Stimulated activated CD4-positive, alpha-beta T cell treated with anti-CD3 and anti-CD28 coated beads, Interleukin-15, amount 100 ng/mL, for 48 hours (primary cell): Measurements from ENCODE around the gene SUPT3H.

Source experiments
- DNase-seq, 2 donors: peaks; one replicate each; pipeline ENCODE4 v3.0.0-alpha.2; 2020; ENCODE audit warnings: low read depth in 2 of 2

Gene SUPT3H

DNA sequence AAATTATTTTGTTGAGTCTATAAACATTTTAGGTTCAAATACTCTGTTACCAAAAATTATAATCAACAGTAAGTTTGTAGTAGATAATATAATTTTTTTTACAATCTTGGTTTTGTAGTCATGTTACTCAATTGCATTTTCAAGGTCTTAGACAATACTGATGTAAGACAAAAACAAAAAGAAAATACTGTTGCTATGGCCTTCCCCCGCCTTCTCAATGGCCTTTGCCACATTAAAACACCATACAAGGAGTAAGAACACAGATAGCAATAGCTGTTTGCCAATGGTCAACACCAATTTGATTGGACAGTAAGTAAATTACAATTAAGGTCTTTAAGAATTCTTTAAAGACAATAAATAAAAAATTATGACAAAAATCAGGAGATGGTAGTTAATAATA is 540.0 kb downstream of the SUPT3H start:
- no peak for DNase-seq

DNA sequence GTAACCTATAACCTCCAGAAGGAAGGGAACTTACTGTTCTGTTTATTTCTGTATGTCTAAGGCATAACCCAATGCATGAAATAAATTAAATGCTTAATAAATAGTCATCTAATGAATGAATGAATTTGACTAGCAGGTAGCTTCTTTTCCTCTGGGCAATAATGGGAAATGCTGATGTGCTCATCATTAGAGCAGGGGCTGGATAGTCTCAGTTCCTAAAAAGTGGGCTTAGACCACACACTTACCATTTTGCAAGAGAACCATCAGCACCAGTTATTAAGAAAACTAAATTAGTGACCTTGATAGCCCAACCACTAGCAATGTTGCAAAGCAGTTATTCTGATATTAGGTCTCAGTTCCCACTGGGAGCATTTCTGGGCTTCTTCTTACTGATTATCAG is 540.5 kb downstream of the SUPT3H start:
- DNase-seq, result no peak

DNA sequence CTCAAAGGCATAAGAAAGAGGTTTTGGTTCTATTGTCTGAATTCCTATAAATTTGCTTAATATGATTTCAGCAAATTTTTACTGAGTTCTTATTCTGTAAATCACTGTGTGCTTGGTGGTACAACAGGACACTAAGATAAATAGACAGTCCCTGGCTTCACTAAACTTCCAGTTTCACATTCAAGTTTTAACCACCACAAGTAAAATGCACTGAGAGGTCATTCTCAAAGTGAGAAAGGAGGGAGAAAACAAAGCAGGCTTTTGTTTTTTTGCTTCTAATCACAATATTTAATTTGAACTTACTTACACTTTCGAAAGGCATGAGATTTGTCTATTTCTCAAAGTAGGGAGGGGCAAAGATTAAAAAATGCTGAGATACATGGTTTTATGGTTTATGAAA is 544.5 kb downstream of the SUPT3H start:
- no peak for DNase-seq

DNA sequence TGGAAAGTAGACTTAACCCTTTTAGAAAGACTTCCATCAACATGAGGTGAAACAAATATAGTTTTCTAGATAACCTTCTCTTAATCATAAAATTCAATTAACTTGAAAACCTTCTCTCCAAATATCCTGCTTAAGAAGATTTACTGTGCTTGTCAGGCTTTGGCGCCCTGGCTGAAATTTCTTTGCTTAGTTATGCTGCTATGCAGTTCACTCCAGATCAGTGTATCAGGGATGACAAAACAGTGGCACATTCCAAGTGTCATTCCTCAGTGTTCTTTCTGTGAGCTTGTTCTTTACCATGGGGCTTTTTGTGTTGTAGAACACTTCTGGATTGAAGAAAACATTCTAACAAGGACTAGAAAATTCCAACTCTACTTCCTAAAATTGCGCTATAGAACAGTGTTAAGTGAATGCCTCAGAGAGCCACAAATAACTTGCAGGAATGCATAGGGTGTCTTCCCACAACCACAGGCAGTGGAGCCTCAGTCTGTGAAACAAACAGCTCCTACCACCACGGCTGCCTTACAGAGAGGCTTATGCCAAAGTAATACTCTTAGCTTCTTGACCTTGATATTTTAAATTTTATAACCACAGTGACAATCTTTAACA is 546.6 kb downstream of the SUPT3H start:
- DNase-seq, result no peak

DNA sequence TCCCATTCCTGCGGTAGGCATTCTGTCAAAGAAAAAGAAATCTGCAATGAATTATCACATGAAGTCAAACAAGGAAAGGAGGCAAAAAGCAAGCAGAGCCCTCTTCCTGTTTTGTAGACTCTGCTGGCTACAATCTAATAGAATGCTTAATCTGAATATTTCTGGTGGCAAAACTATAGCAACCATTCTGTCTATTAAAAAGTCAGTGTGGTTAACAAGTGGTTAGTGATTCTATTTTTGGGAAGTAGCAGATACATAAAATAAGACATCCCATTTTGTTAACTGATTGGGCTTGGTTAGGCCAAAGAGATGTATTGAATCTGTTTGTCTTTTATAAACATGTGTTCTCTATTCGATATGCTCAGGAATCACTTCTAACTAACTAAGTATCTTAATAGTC is 547.9 kb downstream of the SUPT3H start:
- no peak for DNase-seq

DNA sequence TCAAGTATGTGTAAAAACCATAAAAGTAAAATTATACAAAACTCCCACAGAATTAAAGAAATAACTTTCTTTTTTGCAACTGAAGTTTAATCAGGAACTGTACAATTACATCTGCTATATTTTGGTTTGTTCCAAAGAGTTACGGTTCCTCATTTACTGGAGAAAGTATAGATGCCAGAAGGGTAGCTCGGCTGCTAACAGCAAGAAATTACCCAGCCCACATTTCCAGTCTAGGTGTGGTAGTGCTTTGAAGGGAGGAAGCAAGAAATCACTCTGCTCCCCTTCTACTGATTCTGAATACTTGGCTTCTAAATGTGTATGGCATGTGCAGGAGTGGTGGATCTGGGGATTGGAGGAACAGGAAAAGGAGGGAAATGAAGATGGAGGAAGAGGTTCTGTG is 549.0 kb downstream of the SUPT3H start:
- no peak for DNase-seq

DNA sequence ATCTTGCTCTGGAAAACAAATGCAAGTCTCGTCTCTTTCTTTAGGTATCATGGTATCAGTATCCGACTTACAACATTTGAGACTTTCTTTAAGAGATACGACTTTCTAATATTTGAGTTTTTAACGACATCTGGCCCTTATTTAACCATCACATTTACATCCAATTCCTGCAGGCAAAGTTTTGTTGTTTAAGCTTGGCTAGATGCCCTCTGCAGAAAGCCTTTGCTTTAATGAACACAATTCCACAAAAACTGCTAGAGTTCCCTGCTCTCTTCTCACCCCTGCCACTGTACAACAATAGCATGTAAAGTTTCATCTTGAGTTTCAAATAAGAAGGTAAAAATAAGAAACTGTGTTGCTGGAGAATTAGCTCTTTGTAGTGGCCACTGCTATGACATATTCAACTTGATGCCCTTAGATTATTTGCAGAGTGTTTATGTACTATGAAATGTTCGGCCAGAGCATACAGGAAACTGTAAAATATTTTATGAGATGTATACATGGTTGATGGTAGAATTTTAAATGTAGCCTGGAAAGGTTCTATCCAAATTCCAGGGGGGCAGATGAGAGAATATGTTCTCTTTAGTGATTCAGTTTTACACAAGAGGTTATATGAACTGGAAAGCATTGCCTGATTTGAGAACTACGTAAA is 551.6 kb downstream of the SUPT3H start:
- no peak for DNase-seq

DNA sequence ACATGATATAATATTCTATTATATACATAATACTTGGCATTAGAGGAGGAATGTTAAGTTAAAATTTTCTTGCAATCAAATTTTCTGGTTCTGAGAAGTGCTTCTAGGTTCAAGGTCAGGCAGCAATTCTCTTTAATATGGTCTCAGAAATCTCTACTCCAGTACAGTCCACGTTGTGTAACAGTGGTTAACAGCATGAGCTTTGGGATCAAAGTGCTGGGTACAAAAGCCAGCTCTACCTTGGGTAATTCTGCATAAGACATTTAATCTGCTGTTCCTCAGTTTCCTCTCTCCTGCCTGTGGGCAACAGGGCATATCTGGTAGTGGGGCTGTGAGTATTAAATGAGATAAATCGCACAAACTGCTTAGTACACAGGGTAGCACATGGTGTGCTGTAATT is 552.5 kb downstream of the SUPT3H start:
- DNase-seq, result no peak

DNA sequence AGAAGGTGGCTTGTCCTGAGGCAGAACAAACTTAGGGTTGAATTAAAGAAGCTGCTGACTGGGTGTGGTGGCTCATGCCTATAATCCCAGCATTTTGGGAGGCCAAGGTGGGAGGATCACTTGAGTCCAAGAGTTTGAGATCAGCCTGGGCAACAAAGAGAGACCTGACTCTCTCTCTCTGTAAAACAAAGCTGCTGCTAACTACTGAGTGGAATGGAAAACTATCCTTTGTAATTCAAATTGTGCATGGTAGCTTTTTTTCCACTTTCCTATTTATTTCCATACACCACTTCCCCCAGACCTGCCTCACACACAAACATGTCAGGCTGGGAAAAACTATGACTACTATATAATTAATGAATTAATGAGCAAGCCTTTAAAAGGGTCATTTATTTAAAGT is 553.2 kb downstream of the SUPT3H start:
- no peak for DNase-seq

DNA sequence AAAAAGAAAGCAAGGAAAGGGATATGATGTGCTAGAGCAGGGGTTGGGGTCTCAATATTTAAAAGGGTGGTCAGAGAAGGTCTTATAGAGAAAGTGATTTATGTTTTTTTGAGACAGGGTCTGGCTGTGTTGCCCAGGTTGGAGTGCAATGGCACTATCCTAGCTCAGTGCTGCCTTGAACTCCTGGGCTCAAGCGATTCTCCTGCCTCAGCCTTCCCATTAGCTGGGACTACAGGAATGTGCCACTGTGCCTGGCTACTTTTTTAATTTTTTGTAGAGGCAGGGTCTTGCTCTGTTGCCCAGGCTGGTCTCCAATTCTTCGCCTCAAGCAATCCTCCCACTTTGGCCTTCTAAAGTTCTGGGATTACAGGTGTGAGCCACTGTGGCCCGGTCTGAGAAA is 557.0 kb downstream of the SUPT3H start:
- no peak for DNase-seq

DNA sequence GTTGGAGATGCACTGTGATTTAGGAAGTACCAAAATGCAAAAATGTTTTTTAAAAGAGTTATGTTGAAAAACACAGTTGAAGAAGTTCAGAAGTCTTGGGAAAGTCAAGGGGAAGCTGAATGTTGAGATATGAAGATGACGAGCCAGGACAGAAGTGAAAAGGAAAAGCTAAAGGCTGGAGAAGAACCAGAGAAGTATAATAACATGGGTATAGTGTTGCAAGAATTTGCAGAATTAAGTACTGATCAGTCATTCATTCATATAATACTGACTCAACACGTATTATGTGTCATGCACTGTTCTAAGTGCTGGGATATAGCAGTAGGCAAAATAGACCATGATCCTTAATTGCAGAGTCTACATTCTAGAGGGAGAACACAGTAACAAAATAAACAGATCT is 557.4 kb downstream of the SUPT3H start:
- no peak for DNase-seq

DNA sequence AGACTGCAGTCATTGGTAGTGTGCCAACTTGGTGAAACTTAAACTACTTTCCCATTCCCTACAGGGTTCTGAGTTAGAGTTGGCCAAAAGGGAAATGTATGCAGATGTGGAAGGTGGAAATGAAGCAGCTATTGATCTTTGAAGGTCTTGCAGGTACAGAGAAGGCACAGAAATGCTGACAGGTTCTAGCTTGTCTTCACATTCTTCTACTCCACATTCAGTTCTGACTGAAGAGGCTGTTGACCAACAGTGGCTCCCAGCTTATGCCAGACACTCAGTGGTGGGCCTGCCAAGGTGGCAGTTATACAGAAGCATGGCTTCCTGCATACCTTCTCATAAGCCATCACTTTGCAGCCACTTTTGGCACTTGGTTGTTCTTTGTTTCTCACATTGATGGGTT is 566.3 kb downstream of the SUPT3H start:
- no peak for DNase-seq

DNA sequence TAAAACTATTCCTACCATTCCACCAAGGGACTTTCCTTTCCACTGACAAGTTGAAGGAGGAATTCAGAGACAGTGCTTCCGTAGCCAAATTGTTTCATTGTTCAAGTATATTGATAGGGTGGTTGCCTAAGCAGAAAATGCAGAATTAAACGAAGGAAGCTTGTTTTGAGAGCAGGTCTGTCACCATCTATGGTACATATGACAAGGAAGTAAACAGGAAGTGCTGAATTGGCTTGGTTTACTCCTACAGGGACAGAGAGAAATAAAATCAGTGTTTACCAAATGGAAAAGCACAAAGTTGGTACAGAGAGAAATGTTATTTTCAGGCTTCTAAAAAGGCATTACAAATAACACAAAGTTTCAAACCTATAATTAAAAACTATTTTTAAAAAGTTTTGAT is 568.5 kb downstream of the SUPT3H start:
- DNase-seq, result no peak

DNA sequence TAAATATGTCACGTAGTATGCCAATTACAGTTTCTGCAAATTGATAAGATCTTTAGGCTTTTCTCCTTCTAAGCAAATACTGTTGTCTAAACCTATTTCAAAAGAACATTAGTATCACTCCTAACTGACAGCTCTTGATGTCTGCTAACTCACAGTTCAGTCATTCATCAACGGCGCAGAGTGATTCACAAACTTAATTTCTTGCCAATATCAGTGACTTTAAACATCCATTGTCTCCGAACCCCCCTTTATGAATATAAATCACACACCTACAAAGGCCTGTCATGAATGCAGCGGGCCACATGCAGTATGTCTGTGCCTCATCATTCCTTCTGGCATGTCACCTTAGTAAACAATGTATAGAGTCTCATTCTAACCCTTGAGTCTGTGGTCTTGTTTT is 569.6 kb downstream of the SUPT3H start:
- no peak for DNase-seq

DNA sequence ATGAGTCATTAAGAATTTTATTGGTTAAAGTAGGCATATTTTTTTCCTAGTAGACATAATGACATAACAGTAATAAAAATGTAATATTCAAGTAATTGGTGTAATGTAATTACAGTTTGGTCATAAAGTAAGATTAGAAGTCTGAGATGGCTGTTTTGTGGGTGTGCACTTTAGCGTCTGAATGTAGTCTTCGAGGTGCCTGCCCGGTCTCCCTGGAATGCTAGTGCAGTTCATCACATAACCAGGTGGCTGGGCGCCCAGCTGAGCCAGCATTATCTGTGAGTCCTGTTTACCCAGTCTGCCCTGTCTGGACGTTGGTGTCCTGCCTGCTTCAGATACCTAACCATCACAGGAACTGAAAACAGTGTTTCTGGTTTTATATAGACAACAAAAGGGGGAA is 571.1 kb downstream of the SUPT3H start:
- no peak for DNase-seq

DNA sequence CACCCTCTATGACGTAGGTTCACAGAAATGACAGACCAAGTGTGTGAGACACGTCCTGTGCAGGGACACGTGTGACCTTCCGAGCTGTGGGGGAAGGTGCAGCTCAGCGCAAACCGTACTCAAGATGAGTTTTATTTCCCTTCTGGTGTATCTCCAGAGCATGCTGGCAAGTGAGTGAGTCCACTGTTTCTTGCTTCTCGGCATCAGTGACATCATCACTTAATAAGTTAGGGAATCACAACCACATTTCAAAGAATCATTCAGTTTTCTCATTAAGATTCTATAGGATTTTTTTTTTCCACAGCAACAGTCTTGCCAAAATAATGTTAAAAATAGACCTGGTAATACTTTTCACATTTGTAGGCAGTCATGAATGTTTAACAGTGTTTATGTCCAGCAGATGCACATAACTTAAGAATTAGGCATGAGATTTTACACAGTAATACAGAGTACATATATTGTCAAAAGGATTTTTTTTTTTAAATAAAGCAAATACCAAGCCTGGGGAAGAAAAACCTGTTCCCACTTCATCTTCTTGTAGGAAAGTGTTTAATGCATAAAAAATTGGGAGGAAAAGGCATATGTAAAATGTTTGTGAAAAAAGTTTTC is 572.4 kb downstream of the SUPT3H start:
- no peak for DNase-seq

DNA sequence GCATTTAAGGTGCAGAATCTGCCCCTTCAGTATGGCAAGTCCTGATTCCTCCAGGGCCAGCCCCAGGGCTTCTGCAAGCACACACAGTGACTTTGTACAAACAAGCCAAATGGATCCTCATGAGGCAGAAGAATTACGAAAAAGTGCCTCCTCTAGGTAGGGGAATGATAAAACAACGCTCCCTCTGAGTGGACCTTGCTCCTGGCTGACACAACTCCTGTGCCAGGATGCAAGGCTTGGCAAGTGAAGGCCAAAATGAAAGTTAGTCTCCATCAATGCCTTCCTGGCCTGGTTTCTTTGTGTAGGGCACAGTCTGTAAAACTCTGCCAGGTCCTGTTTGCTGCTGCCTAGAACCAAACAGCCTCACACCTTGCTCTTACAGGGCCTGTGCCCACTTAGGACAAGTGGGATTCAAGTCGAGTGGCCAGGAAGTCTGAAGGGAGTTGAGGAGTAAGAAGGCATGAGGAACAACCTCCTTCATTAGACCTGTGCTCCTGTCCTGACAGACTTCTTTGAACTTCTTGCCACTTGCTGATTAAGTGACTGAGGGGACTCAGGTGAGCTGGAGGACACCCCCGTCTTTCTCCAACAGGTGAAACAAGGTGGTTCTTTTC is 573.1 kb downstream of the SUPT3H start:
- no peak for DNase-seq

DNA sequence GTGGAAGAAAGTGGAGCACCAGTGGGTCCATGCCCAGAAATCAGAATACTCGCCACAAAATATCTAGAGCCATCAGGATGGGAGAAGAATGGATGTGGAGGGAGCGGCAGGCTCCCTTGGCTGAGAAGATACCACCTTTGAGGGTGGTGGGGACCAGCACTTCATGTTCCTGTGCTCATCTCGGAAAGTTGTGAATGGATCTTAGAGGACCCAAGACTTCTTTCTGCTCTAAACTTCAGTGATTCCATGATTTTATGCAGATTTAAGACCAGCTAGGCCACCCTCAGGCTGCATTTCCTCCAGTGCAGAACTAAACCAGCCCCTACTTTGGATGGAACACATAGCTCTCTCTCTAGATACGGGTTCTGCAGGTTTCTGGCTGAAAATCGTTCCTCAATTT is 573.7 kb downstream of the SUPT3H start:
- no peak for DNase-seq

DNA sequence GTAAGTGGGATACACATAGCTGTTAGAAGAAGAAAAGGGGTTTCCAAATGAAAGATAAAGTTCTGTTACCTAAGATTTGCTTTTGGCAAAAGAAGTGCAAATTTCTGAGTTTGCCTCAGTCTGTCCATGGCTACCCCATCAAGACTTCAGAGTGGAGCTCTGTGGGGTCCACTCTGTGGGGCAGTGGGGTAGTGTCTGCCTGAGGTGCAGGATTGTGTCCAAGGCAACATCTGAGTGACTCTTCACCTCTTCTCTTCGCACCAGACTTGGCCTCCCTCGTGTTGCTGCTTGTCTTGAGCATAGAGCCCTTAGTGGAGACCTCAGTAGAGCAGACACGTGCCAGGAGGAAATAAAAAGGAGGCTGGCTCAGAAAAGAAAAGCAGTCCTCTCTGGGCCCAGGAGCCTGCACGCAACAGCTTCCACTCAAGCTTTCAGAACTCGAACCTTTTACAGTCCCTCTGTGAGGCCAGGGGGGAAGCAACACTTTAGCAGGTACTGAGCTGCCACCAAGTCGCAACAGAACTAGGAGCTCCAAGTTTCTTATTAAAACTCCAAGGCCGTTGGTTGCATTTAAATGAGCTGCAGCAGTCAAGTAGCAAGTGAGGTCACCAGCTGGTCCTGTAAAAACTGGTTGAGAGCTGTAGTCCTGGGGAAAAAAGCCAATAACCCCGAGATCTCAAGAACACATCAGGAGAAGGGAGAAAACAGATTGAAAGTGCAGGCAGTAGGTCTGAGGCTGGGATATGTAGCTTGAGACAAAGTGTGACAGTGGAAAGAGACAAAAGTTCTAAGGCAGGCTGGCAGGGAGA is 576.7 kb downstream of the SUPT3H start:
- DNase-seq, result no peak

DNA sequence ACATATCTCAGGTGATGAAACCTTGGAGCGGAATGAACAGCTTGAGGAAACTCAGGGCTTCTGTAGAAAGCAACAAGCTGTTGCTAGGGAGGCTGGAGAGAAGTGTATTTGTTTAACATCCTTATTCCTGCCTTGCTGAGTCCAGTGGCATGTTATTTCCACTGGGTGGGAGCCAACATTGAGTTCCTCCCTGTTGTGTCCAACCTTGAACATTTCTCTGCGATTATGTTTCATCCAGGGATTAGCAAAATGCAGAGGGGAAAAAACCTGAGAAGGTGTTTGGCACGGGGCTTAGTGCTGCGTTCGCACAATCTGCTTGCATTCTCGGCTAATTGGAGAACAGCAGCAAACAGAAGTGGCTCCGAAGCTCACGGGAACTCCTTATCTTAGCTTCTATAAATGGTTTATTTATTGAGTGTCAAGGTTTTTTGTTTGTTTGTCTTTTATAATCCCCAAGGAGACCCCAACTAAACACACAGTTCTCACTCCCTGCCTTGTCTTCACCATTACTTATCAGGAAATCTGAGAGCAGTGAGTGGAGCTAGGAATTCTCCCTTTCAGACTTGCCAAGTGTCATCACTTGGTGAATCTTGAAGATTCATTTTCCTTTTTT is 577.5 kb downstream of the SUPT3H start:
- no peak for DNase-seq

DNA sequence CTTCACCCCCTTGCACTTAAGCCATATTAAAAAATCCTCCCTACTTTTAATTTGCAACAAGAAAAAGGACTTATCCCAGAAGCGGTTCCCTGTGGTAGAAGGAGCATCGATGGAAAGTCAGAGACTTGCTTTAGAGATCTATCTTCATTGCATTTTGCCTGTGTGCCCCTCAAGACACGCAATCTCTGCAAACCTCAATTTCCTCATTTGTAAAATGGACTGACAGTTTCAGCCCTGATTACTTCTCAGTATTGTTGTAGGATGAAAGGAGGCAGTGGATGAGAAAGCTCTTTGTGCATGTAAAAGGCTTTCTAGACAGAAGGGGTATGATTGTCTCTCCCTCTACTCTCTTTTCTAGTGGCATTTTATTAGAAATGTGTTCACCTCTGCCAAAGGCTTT is 580.0 kb downstream of the SUPT3H start:
- DNase-seq, result no peak

DNA sequence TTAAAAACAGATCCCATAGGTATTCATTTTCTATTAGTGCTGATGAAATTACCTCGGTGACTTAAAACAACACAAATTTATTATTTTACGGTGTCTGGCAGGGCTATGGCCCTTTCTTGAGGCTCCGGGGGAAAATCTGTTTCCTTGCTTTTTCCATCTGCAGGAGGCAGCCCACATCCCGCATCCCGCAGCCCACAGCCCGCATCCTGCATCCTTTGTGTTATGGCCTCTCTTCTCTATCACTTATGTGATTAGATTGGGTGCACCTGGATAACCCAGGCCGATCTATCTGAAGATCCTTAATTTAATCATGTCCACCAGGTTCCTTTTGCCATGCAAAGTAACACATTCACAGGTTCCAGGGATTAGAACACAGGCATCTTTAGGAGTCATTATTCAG is 582.4 kb downstream of the SUPT3H start:
- DNase-seq, result no peak
